HL-60 (cell line): ENCODE data around the gene P3H3.

ENCODE experiments used
- CTCF ChIP-seq: IDR thresholded peaks from one replicate; pipeline ENCODE4 v1.5.1; 2011; ENCODE audit warnings: low read length, control low read depth, inconsistent platforms; ENCODE audit not compliant: insufficient read depth
- GABPA ChIP-seq: IDR thresholded peaks from 2 replicates; pipeline ENCODE4 v1.6.1; 2012; ENCODE audit warnings: low read depth
- POLR2AphosphoS5 ChIP-seq: IDR thresholded peaks from 2 replicates; pipeline ENCODE4 v1.6.1; 2012; ENCODE audit warnings: low read depth
- TF ChIP-seq, protein P1 (sequence below): IDR thresholded peaks from 2 replicates; pipeline ENCODE4 v1.6.1; 2012; ENCODE audit warnings: low read depth; ENCODE audit not compliant: insufficient replicate concordance

DNA sequence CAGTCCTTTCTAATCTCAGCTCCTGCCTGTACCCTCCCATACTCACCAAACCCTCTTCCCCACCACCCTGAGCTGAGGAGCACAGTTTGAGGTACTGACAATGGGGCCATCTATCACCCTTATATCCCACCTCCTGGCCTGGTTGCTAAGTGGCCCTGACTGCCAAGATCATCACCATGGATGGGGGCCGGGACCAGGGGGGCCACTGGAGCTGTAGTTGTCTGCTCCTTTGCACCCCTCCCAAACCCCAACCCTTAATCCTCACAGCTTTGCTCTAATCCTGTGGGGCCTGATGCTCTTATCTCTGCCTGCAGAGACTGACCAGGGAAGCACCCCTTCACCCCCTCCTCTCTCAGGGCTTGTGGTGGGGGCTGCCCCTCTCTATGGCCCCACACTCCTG lies 12.1 kb downstream of the P3H3 start:
- TF ChIP-seq CTCF: no peak
- TF ChIP-seq POLR2AphosphoS5: no peak
- TF ChIP-seq, protein P1, sequence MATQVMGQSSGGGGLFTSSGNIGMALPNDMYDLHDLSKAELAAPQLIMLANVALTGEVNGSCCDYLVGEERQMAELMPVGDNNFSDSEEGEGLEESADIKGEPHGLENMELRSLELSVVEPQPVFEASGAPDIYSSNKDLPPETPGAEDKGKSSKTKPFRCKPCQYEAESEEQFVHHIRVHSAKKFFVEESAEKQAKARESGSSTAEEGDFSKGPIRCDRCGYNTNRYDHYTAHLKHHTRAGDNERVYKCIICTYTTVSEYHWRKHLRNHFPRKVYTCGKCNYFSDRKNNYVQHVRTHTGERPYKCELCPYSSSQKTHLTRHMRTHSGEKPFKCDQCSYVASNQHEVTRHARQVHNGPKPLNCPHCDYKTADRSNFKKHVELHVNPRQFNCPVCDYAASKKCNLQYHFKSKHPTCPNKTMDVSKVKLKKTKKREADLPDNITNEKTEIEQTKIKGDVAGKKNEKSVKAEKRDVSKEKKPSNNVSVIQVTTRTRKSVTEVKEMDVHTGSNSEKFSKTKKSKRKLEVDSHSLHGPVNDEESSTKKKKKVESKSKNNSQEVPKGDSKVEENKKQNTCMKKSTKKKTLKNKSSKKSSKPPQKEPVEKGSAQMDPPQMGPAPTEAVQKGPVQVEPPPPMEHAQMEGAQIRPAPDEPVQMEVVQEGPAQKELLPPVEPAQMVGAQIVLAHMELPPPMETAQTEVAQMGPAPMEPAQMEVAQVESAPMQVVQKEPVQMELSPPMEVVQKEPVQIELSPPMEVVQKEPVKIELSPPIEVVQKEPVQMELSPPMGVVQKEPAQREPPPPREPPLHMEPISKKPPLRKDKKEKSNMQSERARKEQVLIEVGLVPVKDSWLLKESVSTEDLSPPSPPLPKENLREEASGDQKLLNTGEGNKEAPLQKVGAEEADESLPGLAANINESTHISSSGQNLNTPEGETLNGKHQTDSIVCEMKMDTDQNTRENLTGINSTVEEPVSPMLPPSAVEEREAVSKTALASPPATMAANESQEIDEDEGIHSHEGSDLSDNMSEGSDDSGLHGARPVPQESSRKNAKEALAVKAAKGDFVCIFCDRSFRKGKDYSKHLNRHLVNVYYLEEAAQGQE: no peak
- no peak for TF ChIP-seq GABPA
